GM10248 (cell line): ENCODE data around the gene IL10RB.
A peak's percentile ranks its signal among the peaks of the same experiment; 100 is the strongest.

ENCODE experiments used
- CTCF ChIA-PET: fragments of 300-600 bp; sonication (Branson Sonifier 250); formaldehyde crosslinking; extraction: SDS; loops from one replicate; lab custom pipeline; 2021; ENCODE audit warnings: antibody characterized with exemption; lab: Yijun Ruan, JAX
- POLR2A ChIA-PET: fragments of 350-650 bp; sonication (Branson Sonifier 250); formaldehyde crosslinking; extraction: SDS; loops from one replicate; lab custom pipeline; 2020; ENCODE audit warnings: antibody characterized with exemption; lab: Yijun Ruan, JAX
- DNase-seq: peaks from one replicate; pipeline ENCODE4 v3.0.0; 2012; ENCODE audit errors: extremely low spot score
- TF ChIP-seq, protein P1 (sequence below): IDR thresholded peaks from 2 replicates; pipeline ENCODE4 v1.5.1; 2012; ENCODE audit warnings: mild to moderate bottlenecking, low read depth; ENCODE audit errors: extremely low read depth, missing control alignments, control extremely low read depth

IL10RB gene

DNA sequence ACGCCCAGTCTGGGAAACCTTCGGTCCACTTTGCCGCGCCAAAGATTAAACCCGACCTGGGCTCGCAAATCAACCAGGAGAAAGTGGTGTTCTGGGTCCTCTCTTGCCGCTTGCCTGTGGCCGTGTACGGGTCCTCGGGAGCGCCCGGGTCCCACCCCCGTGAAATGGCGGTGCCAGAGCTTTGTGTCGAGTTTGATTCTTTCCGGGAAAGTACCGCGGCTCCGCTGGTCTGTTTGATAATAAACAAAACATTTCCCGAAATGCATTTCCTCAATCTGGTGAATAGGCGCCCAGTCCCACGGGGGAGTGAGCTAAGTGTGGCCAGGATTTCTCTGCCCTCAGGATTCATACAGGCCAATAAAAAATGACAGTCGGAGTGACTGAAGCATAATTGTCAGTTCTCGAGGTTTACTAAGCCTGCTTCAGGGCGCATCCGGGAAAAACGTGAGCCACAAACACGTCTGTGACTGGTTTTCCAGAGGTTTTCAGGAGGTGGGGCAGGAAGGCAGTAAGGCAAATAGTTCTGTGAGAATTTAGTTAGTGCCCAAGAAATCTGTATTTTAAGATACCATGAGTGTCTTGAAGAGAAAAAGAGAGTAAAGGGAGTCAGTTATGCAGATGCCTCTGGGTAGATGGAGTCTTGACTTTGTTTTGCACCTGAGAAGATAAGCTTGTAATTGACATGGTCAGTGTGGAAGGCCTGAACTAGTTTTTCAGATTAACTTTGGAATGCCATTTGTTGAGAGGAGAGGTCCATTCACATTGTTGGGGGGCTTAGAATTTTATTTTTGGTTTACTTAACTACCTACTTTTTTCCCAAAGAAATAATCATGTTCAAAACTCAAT lies 59.3 kb downstream of the IL10RB start:
- DNase-seq, result peak; percentile 49
- ChIA-PET CTCF (interaction anchor here (0.7 to 2.1 kb wide), 15 partner anchors 12 to 280 kb away, joined by 3 to 18 read pairs (median 4); no protein-coding TSS in a partner anchor), POLR2A (interaction anchor here (0.6 to 1.6 kb wide), 7 partner anchors 54 to 156 kb away, joined by 3 to 7 read pairs (median 4); partner anchors contain the start of gene TMEM50B)
- TF ChIP-seq, protein P1, sequence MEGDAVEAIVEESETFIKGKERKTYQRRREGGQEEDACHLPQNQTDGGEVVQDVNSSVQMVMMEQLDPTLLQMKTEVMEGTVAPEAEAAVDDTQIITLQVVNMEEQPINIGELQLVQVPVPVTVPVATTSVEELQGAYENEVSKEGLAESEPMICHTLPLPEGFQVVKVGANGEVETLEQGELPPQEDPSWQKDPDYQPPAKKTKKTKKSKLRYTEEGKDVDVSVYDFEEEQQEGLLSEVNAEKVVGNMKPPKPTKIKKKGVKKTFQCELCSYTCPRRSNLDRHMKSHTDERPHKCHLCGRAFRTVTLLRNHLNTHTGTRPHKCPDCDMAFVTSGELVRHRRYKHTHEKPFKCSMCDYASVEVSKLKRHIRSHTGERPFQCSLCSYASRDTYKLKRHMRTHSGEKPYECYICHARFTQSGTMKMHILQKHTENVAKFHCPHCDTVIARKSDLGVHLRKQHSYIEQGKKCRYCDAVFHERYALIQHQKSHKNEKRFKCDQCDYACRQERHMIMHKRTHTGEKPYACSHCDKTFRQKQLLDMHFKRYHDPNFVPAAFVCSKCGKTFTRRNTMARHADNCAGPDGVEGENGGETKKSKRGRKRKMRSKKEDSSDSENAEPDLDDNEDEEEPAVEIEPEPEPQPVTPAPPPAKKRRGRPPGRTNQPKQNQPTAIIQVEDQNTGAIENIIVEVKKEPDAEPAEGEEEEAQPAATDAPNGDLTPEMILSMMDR, result no peak

DNA sequence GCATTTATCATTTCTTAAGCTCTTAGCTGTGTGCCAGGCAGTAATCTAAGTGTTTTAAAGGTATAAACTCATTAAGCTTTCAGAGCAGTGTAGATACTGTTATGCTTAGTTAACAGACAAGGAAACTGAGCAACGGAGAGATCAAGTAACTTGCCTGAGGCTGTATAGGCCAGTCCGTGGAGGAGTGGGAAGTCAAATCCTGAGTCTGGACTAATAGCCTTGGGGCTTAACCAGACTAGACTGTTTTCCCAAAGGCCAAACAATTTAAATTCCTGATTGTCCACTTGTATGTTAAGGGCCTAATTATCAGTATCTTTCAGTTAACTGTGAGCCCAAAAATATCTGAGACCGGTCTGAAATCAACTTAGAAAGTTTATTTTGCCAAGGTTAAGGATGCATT lies 61.2 kb downstream of the IL10RB start:
- ChIA-PET CTCF (interaction anchor here (1.1 to 1.8 kb wide), 7 partner anchors 10 to 110 kb away, joined by 3 to 6 read pairs (median 4); no protein-coding TSS in a partner anchor), POLR2A (no interaction called here)
- DNase-seq, result no peak
- TF ChIP-seq, protein P1, result no peak

DNA sequence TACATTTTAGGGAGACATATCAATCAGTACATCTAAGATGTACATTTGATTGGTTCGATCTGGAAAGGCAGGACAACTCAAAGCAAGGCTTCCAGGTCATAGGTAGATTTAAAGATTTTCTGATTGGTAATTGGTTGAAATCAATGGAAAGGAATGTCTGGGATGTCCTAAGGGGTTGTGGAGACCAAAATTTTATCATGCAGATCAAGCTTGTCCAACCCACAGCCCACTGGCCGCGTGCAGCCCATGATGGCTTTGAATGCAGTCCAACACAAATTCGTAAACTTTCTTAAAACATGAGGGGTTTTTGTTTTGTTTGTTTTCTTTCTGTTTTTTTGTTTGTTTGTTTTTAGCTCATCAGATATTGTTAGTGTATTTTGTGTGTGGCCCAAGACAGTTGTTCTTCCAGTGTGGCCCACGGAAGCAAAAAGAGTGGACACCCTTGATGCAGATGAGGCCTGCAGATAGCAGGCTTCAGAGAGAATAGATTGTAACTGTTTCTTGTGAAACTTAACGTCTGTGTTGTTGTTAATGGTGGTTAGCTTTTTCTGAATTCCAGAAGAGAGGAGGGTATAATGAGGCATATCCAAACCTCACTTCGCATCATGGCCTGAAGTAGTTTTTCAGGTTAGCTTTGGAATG lies 61.7 kb downstream of the IL10RB start:
- TF ChIP-seq, protein P1, result no peak
- POLR2A ChIA-PET, result no interaction called here
- CTCF ChIA-PET, result interaction anchor here (1.1 to 5.7 kb wide), 8 partner anchors 11 to 111 kb away, joined by 3 to 48 read pairs (median 4); no protein-coding TSS in a partner anchor
- DNase-seq, result no peak

DNA sequence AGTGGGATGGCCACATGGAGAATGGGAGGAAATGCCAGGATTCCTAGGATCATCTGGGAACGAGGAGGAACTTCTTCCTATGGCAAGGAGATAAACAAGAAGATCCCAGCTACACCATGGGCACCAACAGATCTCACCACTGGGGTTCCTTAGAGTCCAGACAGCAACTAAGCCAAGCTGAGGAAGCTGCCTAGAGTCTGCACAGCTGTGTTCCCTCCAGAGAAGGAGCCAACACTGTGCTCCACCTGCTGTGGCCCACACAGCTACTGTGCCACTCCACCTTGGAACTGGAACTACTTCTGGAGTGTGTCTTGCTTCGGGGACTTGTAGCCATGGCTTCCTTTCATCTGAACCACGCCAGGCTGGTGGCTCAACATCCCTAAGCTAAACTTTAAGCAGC lies 64.6 kb downstream of the IL10RB start:
- TF ChIP-seq, protein P1, result no peak
- DNase-seq, result no peak
- POLR2A ChIA-PET, result interaction anchor here (0.5 to 1.2 kb wide), 3 partner anchors 182 to 559 kb away, joined by 3 to 7 read pairs (median 5); partner anchors contain the start of gene PAXBP1
- CTCF ChIA-PET, result interaction anchor here (0.9 to 5.7 kb wide), 12 partner anchors 9 to 275 kb away, joined by 3 to 48 read pairs (median 6); no protein-coding TSS in a partner anchor

DNA sequence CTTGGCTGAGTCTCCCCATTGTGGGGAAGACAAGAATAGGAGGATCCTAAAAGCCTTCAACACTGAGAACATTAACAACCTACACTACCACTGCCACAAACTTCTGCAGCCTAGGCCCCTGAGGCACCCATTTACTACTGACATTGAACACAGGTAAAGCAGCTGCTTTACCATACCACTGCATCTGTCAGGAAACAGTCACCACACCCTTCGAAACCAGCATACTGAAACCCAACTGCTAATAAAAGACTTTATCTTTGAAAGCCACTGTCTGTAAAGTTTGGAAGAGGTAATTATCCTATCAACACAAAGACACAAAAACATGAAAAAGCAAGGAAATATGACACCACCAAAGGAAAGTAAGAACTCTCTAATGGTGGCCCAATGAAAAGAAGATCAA lies 66.0 kb downstream of the IL10RB start:
- TF ChIP-seq, protein P1, result no peak
- ChIA-PET POLR2A (no interaction called here), CTCF (interaction anchor here (1.2 to 5.7 kb wide), 10 partner anchors 8 to 274 kb away, joined by 3 to 48 read pairs (median 7); no protein-coding TSS in a partner anchor)
- DNase-seq, result peak; percentile 41

DNA sequence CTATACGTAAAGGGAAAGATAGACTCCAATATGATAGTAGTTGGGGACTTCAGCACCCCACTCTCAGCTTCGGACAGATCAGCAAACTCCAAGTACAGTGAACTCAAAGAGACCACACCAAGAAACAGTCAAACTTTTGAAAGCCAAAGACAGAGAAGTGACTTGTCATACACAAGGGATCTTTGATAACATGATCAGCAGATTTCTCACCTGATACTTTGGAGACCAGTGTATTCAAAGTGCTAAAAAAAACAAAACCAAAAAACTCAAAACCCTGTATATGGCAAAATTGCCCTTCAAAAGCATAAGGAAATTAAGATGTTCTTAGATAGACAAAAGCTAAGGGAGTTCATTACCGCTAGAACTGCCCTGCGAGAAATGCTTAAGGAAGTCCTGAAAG lies 68.0 kb downstream of the IL10RB start:
- no peak for DNase-seq
- CTCF ChIA-PET, result interaction anchor here (1.1 to 1.3 kb wide), 2 partner anchors 12 to 98 kb away, joined by 3 to 4 read pairs; no protein-coding TSS in a partner anchor
- POLR2A ChIA-PET, result no interaction called here
- TF ChIP-seq, protein P1, result no peak
